Iris pigment epithelial cell (primary cell): ENCODE results near the gene LSM14B.
A peak's percentile ranks its signal among the peaks of the same experiment; 100 is the strongest.
"Not testable (repeated sequence)": the region's sequence is repeated elsewhere in the genome, so short reads cannot be mapped to it uniquely, and the experiment has no call there.

Source experiments
- DNase-seq: peaks from one replicate; pipeline ENCODE4 v3.0.0-alpha.2; 2011; ENCODE audit warnings: low read depth

LSM14B gene

GRCh38 chr20:62112368-62112767 is 9.9 kb upstream of the LSM14B start:
- no peak for DNase-seq

GRCh38 chr20:62114894-62115293 is 7.4 kb upstream of the LSM14B start:
- no peak for DNase-seq

- DNase-seq = not testable (repeated sequence)
These were observed 6.4 kb upstream of the LSM14B start for GRCh38 chr20:62115800-62116407.

GRCh38 chr20:62116558-62117361 is 5.5 kb upstream of the LSM14B start:
- DNase-seq = no peak

- DNase-seq = no peak
These were observed 5.0 kb upstream of the LSM14B start for GRCh38 chr20:62117362-62117646.

GRCh38 chr20:62117658-62118057 is 4.6 kb upstream of the LSM14B start:
- DNase-seq = no peak

GRCh38 chr20:62118113-62119043 is 3.9 kb upstream of the LSM14B start:
- DNase-seq = no peak

GRCh38 chr20:62119115-62119514 is 3.2 kb upstream of the LSM14B start:
- DNase-seq = no peak

- no peak for DNase-seq
These were observed 2.5 kb upstream of the LSM14B start for GRCh38 chr20:62119591-62120364.

DNA sequence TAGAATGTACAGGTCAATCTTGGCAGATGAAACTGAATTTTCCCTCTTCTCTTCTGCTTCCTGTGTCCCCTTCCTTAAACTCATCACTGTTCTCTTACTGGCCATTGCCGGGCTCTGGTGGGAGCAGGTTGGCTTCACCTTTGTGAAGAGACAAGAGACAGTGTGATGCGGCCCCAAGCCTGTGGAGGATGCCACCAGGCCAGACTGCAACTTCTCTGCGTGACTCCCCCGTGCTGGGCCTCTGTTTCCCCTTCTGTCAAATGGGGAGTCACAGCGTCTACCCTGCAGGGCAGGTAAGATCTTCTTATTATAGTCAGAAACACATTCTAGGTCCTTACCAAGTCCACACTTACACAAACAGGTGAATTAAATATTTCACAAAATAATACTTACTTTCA is 1.9 kb upstream of the LSM14B start:
- DNase-seq = no peak

DNA sequence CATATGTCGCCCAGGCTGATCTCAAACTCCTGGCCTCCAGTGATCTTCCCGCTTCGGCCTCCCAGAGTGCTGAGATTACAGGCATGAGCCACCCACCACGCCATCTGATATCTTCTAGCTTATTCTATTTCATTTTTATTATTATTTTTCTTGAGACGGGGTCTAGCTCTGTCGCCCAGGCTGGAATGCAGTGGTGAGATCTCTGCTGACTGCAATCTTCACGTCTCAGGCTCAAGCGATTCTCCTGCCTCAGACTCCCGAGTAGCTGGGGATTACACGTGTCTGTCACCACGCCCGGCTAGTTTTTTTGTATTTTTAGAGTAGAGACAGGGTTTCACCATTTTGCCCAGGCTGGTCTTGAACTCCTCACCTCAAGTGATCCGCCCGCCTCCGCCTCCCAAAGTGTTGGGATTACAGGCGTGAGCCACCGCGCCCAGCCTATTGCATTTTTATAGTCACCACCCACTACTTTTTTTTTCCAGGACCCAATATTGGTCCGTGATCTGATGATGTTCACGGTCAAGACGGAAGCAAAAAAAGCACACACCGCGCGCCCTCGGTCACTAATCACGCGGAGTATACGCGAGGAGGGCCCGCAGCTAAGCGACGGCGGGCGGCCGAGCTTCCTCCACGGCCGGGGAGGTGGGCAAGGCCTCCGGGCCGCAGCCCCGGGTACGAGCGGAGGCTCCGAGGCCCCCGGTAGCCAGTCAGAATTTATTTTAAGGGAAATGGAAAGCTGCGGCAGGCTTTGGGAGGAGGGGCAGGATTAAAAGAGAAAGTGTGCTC is 1.1 kb upstream of the LSM14B start:
- DNase-seq = peak; percentile 69

DNA sequence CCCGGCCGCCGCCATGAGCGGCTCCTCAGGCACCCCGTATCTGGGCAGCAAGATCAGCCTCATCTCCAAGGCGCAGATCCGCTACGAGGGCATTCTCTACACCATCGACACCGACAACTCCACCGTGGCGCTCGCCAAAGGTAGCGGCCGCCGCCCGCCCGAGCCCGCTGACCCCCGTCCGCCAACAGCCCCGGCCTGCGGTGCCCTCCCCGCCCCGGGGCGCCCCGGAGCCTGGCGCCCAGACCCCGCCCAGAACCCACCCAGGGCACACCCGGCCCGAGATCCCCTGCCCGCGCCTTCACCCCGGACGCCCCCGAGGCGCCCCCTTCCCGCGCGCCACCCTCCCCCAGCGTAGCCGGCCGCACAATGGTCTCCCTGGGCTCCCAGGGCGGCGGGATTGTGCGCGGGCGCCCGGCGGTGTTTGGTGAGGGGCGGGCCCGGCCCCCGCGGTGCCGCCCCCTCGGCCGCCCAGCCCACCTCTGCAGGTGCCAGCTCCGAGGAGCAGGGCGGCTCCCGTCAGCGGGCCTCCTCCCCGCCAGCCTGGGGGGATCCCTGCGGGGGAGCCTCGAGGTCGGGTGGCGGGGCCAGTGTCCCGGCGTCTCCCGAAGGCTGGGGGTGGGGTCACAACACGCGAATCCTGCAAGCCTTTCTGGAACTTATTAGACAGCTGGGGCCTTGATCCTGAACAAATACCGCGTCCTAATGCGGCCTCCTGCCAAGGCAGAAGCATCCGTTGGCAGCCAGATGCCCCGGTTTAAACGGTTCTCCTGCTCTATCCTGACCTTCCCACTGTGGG is 577 bp downstream of the LSM14B start:
- peak; percentile 39 for DNase-seq

DNA sequence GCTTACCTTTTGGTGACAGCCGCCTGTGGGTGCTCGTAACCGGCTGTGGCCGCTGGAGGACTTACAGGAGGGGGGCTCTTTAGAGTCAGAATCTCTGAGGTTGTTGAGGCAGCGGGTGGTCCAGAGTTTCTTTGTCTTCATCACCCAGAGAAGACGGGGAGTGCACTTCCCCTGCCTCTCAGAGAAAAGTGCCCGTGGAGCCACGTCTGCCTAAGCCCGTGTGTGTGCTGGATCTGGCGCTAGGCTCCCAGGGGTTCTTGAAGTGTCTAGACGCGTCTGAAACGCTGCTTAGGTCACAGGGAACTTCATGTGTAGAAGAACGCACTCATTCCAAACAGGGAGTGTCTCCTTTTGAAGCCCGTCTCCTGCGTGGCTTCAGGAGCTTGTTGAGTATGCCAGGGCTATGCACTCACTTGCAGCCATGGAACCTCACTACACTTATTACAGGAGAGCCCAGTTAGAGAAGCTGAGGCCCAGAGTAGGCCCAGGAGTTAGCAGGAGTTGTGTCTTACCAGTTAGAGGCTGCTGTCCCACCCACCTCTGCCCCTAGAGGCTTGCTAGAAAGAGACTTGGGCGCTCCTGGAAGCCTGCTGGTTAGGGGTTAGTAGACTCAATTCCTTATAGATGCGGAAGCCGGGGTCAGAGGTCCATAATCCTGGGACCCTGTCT is 1.3 kb downstream of the LSM14B start:
- peak; percentile 82 for DNase-seq

GRCh38 chr20:62126141-62126540 is 3.9 kb downstream of the LSM14B start:
- DNase-seq = no peak

- DNase-seq = no peak
These were observed 5.5 kb downstream of the LSM14B start for GRCh38 chr20:62127799-62128198.

DNA sequence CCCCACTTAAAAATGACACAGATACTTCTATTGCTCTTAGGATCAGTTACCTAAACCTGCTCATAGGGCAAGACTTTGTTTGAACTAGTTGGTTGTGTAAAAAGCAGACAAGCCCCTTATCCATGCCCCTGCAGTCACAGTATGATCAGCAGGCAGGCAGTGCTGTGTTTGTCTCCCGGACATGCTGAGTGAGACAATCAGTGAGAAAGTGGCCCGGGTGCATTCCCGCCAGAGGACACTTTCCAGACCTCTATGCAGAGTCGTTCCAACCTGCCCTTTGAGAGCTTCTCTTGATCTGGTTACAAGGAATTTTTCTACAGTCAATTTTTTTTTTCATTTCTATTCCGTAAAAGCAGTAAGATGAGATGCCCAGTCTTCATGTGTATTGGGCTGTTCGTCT is 6.2 kb downstream of the LSM14B start:
- DNase-seq = no peak

GRCh38 chr20:62129731-62130531 is 7.7 kb downstream of the LSM14B start:
- no peak for DNase-seq

DNA sequence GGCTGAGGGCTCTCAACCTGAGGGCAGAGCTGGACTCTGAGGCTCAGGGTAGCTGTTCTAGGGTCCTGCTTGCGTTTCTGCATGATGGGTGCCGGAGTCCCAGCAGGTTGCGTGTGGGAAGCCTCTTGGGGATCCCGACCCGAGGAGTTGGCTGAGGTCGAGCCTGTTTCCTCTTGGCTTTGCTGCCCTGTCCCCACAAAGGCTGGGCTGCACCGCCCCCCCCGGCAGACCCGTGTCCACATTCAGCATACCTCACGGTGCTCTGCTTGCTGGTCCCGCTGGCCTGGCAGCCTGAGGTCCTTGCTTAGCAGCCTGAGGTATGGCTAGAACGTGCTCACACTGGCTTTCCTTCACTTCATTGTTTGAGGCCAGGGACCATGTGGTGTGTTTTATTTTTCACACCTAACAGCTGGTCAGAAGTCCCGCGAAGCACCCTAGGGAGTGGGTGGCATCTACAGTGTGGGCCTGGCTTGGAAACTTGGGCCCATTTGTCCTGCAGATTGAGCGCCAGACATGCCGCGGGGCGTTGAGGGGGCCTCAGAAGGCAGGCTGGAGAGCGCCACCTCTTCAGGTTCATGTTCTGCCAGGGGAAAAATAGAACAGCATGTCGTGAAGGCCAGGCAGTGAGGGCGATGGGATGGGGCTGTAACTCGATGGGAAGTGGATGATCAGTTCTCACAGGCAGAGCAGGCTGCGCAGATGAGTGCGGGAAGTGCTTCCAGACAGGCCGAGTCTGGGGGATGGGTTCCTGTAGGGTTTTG is 9.5 kb downstream of the LSM14B start:
- DNase-seq = no peak
